WTC11 (cell line): Measurements from ENCODE around the gene CLEC1A. TPM values are rescaled to one million over a fixed set of nuclear protein-coding genes. Genes with fewer than 3 reads are reported as not detected.

Source experiments
- ATAC-seq: fragments of 200-7000 bp; cut with Tn5 transposase; 2 replicates; pipeline ENCODE4 v1.10.0; 2021; ENCODE audit warnings: mild to moderate bottlenecking, moderate library complexity
- CTCF ChIA-PET: fragments of 300-600 bp; sonication (Branson Sonifier 250); formaldehyde crosslinking; loops from one replicate; lab custom pipeline; 2021; ENCODE audit warnings: antibody characterized with exemption; lab: Charles Lee
- POLR2A ChIA-PET: fragments of 350-600 bp; sonication (Branson Sonifier 250); formaldehyde crosslinking; loops from one replicate; lab custom pipeline; 2021; ENCODE audit warnings: antibody characterized with exemption; lab: Charles Lee
- DNase-seq: peaks from one replicate; pipeline ENCODE4 v3.0.0; 2021; ENCODE audit warnings: low spot score
- H3K27ac Mint-ChIP-seq: 2 replicates; pipeline ENCODE4 v1.8.0; 2021; ENCODE audit warnings: mixed read lengths
- H3K27me3 Mint-ChIP-seq: 2 replicates; pipeline ENCODE4 v1.8.0; 2021; ENCODE audit warnings: low read depth, mild to moderate bottlenecking, moderate library complexity, mixed read lengths
- H3K36me3 Mint-ChIP-seq: 2 replicates; pipeline ENCODE4 v1.8.0; 2021; ENCODE audit warnings: mixed read lengths
- H3K4me1 Mint-ChIP-seq: 2 replicates; pipeline ENCODE4 v1.8.0; 2022; ENCODE audit warnings: mixed read lengths
- H3K4me3 Mint-ChIP-seq: 2 replicates; pipeline ENCODE4 v1.8.0; 2021; ENCODE audit warnings: mild to moderate bottlenecking, moderate library complexity, mixed read lengths
- H3K9me3 Mint-ChIP-seq: 2 replicates; pipeline ENCODE4 v1.8.0; 2021; ENCODE audit warnings: mixed read lengths
- ATF1 ChIP-seq: sonication (generic); formaldehyde crosslinking; IDR thresholded peaks from 2 replicates; pipeline ENCODE4 v1.8.1; 2023; ENCODE audit warnings: mild to moderate bottlenecking, moderate library complexity, missing genetic modification reagents
- ESRRA ChIP-seq: sonication (generic); formaldehyde crosslinking; IDR thresholded peaks from 2 replicates; pipeline ENCODE4 v1.8.1; 2022; ENCODE audit warnings: mild to moderate bottlenecking, missing genetic modification reagents, borderline replicate concordance
- GABPB1 ChIP-seq: sonication (generic); formaldehyde crosslinking; IDR thresholded peaks from 2 replicates; pipeline ENCODE4 v1.8.1; 2023; ENCODE audit warnings: mild to moderate bottlenecking, missing genetic modification reagents
- IRF2 ChIP-seq: sonication (generic); formaldehyde crosslinking; IDR thresholded peaks from 2 replicates; pipeline ENCODE4 v1.8.0; 2022; ENCODE audit warnings: low read depth, missing genetic modification reagents, borderline replicate concordance
- MYBL2 ChIP-seq: sonication (generic); formaldehyde crosslinking; IDR thresholded peaks from 2 replicates; pipeline ENCODE4 v1.8.1; 2023; ENCODE audit warnings: mild to moderate bottlenecking, moderate library complexity, missing genetic modification reagents
- NFATC4 ChIP-seq: fragments of 250-450 bp; sonication (Bioruptor Pico); IDR thresholded peaks from 2 replicates; pipeline ENCODE4 v1.9.0; 2021; ENCODE audit warnings: mild to moderate bottlenecking
- NFE2L1 ChIP-seq: sonication (generic); formaldehyde crosslinking; IDR thresholded peaks from 2 replicates; pipeline ENCODE4 v1.8.1; 2023; ENCODE audit warnings: missing genetic modification reagents
- OVOL2 ChIP-seq: fragments of 250-450 bp; sonication (Bioruptor Pico); IDR thresholded peaks from 2 replicates; pipeline ENCODE4 v1.9.0; 2021; ENCODE audit warnings: mild to moderate bottlenecking, borderline replicate concordance
- TP53 ChIP-seq: sonication (generic); formaldehyde crosslinking; IDR thresholded peaks from 2 replicates; pipeline ENCODE4 v1.8.1; 2023; ENCODE audit warnings: mild to moderate bottlenecking, missing genetic modification reagents
- ZNF232 ChIP-seq: sonication (generic); formaldehyde crosslinking; IDR thresholded peaks from 2 replicates; pipeline ENCODE4 v1.8.0; 2022; ENCODE audit warnings: mild to moderate bottlenecking, missing genetic modification reagents
- ZNF263 ChIP-seq: sonication (generic); formaldehyde crosslinking; IDR thresholded peaks from 2 replicates; pipeline ENCODE4 v1.8.1; 2022; ENCODE audit warnings: low read depth, mild to moderate bottlenecking, moderate library complexity, missing genetic modification reagents
- ZNF317 ChIP-seq: sonication (generic); formaldehyde crosslinking; IDR thresholded peaks from 2 replicates; pipeline ENCODE4 v1.8.1; 2023; ENCODE audit warnings: low read depth, mild to moderate bottlenecking, moderate library complexity, missing genetic modification reagents, borderline replicate concordance
- ZNF423 ChIP-seq: fragments of 250-450 bp; sonication (Bioruptor Pico); IDR thresholded peaks from 2 replicates; pipeline ENCODE4 v2.1.2; 2022; ENCODE audit warnings: mild to moderate bottlenecking, moderate library complexity
- total RNA-seq: library from RNA; stranded (reverse); gene quantifications from 3 replicates; pipeline ENCODE4 v1.2.3, GENCODE V29; 2021
- TF ChIP-seq, protein P1 (sequence below): fragments of 250-450 bp; sonication (Bioruptor Pico); conservative IDR thresholded peaks from 2 replicates; pipeline ENCODE4 v1.9.0; 2021; ENCODE audit warnings: mild to moderate bottlenecking
- TF ChIP-seq, protein P2 (sequence below): fragments of 250-450 bp; sonication (Bioruptor Pico); IDR thresholded peaks from 2 replicates; pipeline ENCODE4 v1.9.0; 2021; ENCODE audit warnings: mild to moderate bottlenecking
- TF ChIP-seq, protein P3 (sequence below): sonication (generic); formaldehyde crosslinking; IDR thresholded peaks from 2 replicates; pipeline ENCODE4 v1.8.1; 2023; ENCODE audit warnings: mild to moderate bottlenecking, moderate library complexity, missing genetic modification reagents
- TF ChIP-seq, protein P4 (sequence below): sonication (generic); formaldehyde crosslinking; IDR thresholded peaks from 2 replicates; pipeline ENCODE4 v1.8.0; 2022; ENCODE audit warnings: mild to moderate bottlenecking, missing genetic modification reagents
- TF ChIP-seq, protein P5 (sequence below): sonication (generic); formaldehyde crosslinking; IDR thresholded peaks from 2 replicates; pipeline ENCODE4 v1.8.0; 2022; ENCODE audit warnings: mild to moderate bottlenecking, missing genetic modification reagents
- TF ChIP-seq, protein P6 (sequence below): fragments of 250-450 bp; sonication (Bioruptor Pico); IDR thresholded peaks from 2 replicates; pipeline ENCODE4 v1.9.0; 2021; ENCODE audit warnings: mild to moderate bottlenecking
- TF ChIP-seq, protein P7 (sequence below): sonication (generic); formaldehyde crosslinking; IDR thresholded peaks from 2 replicates; pipeline ENCODE4 v1.8.1; 2022; ENCODE audit warnings: mild to moderate bottlenecking, missing genetic modification reagents, moderate library complexity, borderline replicate concordance

Gene CLEC1A
- total RNA-seq, 1 experiment from 2014 or later, result not detected

DNA sequence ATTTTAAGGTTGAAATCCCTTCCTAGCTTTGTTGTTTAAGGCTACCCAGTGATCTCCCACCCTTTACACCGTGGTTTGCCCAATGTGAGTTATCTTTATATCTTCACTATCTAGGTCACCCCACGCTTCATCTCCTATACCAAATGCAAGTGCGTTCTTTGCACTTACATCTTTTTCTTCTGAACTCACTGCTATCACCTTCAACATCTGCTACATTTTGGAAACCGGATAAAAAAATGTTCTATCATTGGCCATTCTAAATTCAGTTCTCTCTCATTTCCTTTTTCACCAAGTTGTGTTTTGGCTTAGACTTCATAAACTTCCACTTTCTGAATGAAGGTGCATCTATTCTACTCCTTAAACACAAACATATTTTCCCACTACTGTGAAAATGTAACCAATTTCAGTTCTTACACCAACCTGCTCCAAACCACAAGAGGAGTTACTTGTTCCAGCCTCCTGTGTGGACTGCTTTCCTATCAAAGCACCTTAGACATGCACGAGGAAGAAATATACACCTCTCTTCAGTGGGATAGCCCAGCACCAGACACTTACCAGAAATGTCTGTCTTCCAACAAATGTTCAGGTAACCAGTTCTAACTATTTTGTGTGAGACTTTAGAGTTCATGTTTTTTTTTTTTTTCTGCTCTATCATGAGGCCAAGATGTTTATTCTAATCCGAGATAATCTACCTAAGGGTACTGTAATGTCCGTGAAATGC is 46.4 kb downstream of the CLEC1A start:
- TF ChIP-seq OVOL2 (CRISPR knock-in tag), result no peak
- TF ChIP-seq, protein P1, sequence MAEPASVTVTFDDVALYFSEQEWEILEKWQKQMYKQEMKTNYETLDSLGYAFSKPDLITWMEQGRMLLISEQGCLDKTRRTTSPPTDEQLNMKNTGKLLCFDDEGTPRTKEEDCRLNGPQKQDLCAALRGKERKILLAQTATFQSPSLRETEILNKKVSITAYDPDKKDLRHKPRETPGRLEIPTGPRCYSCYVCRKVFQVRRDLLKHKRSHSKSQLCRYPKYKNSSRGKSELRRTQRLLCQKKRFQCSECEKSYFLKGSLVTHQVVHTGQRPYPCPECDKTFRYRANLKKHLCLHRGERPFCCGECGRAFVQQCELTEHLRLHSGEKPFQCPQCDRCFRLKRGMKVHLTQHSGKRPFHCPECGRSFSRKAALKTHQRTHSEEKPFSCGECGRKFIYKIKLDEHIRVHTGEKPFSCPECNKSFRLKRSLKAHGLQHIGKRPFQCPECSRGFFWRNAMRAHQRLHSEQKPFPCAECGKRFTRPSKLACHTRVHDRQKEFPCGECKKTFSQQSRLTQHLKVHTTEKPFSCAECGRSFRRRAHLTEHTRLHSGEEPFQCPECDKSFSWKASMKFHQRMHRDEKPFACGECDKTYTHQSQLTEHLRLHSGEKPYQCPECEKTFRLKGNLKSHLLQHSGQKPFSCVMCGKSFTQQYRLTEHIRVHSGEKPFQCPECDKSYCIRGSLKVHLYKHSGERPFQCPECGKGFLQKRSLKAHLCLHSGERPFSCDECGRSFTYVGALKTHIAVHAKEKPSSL (CRISPR knock-in tag), result no peak
- TF ChIP-seq, protein P2, sequence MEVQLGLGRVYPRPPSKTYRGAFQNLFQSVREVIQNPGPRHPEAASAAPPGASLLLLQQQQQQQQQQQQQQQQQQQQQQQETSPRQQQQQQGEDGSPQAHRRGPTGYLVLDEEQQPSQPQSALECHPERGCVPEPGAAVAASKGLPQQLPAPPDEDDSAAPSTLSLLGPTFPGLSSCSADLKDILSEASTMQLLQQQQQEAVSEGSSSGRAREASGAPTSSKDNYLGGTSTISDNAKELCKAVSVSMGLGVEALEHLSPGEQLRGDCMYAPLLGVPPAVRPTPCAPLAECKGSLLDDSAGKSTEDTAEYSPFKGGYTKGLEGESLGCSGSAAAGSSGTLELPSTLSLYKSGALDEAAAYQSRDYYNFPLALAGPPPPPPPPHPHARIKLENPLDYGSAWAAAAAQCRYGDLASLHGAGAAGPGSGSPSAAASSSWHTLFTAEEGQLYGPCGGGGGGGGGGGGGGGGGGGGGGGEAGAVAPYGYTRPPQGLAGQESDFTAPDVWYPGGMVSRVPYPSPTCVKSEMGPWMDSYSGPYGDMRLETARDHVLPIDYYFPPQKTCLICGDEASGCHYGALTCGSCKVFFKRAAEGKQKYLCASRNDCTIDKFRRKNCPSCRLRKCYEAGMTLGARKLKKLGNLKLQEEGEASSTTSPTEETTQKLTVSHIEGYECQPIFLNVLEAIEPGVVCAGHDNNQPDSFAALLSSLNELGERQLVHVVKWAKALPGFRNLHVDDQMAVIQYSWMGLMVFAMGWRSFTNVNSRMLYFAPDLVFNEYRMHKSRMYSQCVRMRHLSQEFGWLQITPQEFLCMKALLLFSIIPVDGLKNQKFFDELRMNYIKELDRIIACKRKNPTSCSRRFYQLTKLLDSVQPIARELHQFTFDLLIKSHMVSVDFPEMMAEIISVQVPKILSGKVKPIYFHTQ (CRISPR knock-in tag), result no peak
- TF ChIP-seq TP53 (CRISPR knock-in tag), result no peak
- Mint-ChIP-seq H3K9me3 (peaks cover 11% of the 10 kb centered on the region), H3K27ac (no peak overlapping the region), H3K4me3 (no peak overlapping the region), H3K27me3 (peaks cover 41% of the 10 kb centered on the region), H3K4me1 (no peaks in the 10 kb centered on the region), H3K36me3 (peaks cover 3% of the 10 kb centered on the region; the same call in 1 of the 2 replicates)
- CTCF ChIA-PET, result no interaction called here
- DNase-seq, result no peak
- ATAC-seq, result no peak
- POLR2A ChIA-PET, result no interaction called here

DNA sequence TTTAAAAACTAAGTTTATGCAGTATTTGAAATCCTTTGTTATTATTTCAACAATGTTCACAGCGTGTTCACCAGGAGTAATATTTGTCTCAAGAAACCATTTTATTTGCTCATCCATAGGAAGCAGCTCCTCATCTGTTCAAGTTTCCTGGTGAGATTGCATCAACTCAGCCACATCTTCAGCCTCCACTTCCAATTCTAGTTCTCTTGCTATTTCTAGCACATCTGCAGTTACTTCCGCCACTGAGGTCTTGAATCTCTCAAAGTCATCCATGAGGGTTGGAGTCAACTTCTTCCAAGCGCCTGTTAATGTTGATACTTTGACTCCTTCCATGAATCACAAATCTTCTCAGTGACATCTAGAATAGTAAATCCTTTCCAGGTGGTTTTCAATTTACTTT is 50.3 kb downstream of the CLEC1A start:
- H3K4me3 Mint-ChIP-seq, result no peak overlapping the region
- H3K36me3 Mint-ChIP-seq, result peaks cover 3% of the 10 kb centered on the region; the same call in 1 of the 2 replicates
- CTCF ChIA-PET, result no interaction called here
- peaks cover 11% of the 10 kb centered on the region for H3K9me3 Mint-ChIP-seq
- no peaks in the 10 kb centered on the region for H3K4me1 Mint-ChIP-seq
- DNase-seq, result no peak
- TF ChIP-seq ZNF263 (CRISPR knock-in tag), result no peak
- no peak for TF ChIP-seq ZNF317
- H3K27me3 Mint-ChIP-seq, result peaks cover 45% of the 10 kb centered on the region
- no peak for ATAC-seq
- H3K27ac Mint-ChIP-seq, result no peak overlapping the region
- POLR2A ChIA-PET, result no interaction called here

DNA sequence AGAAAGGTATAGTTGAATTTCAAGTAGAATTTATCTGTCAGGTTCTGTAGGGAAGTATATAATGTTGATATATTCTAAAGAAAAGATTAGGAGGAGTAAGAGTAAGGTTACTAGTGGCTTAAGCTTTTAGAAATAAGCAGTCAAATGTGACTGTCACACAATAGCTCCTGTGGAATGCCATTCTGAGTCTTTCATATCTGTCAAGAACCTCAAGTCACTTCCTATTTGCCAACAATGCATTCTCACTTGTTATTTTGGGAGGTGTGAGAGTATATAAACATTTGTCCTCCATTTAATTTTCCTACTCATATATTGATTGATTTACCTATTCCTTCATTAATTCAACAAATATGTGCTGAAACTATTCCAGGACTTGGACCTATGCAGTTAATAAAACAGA is 56.6 kb downstream of the CLEC1A start:
- H3K9me3 Mint-ChIP-seq, result peaks cover 5% of the 10 kb centered on the region; the same call in 1 of the 2 replicates
- peaks cover 4% of the 10 kb centered on the region for H3K27me3 Mint-ChIP-seq
- H3K4me3 Mint-ChIP-seq, result no peak overlapping the region
- no peaks in the 10 kb centered on the region for H3K36me3 Mint-ChIP-seq
- no peaks in the 10 kb centered on the region for H3K4me1 Mint-ChIP-seq
- ChIA-PET CTCF (interaction anchor here (0.8 kb wide), 1 partner anchor 111 kb away, joined by 3 read pairs; no protein-coding TSS in a partner anchor), POLR2A (interaction anchor here (0.6 kb wide), 1 partner anchor 79 kb away, joined by 3 read pairs; no protein-coding TSS in a partner anchor)
- DNase-seq (no peak), ATAC-seq (no peak)
- TF ChIP-seq, protein P3, sequence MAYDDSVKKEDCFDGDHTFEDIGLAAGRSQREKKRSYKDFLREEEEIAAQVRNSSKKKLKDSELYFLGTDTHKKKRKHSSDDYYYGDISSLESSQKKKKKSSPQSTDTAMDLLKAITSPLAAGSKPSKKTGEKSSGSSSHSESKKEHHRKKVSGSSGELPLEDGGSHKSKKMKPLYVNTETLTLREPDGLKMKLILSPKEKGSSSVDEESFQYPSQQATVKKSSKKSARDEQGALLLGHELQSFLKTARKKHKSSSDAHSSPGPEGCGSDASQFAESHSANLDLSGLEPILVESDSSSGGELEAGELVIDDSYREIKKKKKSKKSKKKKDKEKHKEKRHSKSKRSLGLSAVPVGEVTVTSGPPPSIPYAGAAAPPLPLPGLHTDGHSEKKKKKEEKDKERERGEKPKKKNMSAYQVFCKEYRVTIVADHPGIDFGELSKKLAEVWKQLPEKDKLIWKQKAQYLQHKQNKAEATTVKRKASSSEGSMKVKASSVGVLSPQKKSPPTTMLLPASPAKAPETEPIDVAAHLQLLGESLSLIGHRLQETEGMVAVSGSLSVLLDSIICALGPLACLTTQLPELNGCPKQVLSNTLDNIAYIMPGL (CRISPR knock-in tag), result no peak
- TF ChIP-seq ATF1 (CRISPR knock-in tag) (no peak), MYBL2 (CRISPR knock-in tag) (no peak), OVOL2 (CRISPR knock-in tag) (no peak), NFE2L1 (CRISPR knock-in tag) (no peak), ZNF423 (CRISPR knock-in tag) (no peak), NFATC4 (CRISPR knock-in tag) (no peak), ZNF232 (CRISPR knock-in tag) (no peak), IRF2 (CRISPR knock-in tag) (no peak), ESRRA (no peak), GABPB1 (CRISPR knock-in tag) (no peak)
- TF ChIP-seq, protein P4, sequence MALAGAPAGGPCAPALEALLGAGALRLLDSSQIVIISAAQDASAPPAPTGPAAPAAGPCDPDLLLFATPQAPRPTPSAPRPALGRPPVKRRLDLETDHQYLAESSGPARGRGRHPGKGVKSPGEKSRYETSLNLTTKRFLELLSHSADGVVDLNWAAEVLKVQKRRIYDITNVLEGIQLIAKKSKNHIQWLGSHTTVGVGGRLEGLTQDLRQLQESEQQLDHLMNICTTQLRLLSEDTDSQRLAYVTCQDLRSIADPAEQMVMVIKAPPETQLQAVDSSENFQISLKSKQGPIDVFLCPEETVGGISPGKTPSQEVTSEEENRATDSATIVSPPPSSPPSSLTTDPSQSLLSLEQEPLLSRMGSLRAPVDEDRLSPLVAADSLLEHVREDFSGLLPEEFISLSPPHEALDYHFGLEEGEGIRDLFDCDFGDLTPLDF, result no peak
- TF ChIP-seq, protein P5, sequence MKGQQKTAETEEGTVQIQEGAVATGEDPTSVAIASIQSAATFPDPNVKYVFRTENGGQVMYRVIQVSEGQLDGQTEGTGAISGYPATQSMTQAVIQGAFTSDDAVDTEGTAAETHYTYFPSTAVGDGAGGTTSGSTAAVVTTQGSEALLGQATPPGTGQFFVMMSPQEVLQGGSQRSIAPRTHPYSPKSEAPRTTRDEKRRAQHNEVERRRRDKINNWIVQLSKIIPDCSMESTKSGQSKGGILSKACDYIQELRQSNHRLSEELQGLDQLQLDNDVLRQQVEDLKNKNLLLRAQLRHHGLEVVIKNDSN (CRISPR knock-in tag), result no peak
- TF ChIP-seq, protein P6, sequence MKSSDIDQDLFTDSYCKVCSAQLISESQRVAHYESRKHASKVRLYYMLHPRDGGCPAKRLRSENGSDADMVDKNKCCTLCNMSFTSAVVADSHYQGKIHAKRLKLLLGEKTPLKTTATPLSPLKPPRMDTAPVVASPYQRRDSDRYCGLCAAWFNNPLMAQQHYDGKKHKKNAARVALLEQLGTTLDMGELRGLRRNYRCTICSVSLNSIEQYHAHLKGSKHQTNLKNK (CRISPR knock-in tag), result no peak
- TF ChIP-seq, protein P7, sequence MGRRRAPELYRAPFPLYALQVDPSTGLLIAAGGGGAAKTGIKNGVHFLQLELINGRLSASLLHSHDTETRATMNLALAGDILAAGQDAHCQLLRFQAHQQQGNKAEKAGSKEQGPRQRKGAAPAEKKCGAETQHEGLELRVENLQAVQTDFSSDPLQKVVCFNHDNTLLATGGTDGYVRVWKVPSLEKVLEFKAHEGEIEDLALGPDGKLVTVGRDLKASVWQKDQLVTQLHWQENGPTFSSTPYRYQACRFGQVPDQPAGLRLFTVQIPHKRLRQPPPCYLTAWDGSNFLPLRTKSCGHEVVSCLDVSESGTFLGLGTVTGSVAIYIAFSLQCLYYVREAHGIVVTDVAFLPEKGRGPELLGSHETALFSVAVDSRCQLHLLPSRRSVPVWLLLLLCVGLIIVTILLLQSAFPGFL (CRISPR knock-in tag), result no peak
- H3K27ac Mint-ChIP-seq, result no peak overlapping the region
